IPS-18c (cell line): ENCODE results near the gene DMRTB1.

Experiments
- H3K4me3 ChIP-seq: 2 replicates; pipeline ENCODE4 v1.7.0; 2013; ENCODE audit warnings: low read depth, mild to moderate bottlenecking, low read length, moderate library complexity; ENCODE audit not compliant: insufficient read depth
- H3K9me3 ChIP-seq: one replicate; pipeline ENCODE4 v1.6.1; 2013; ENCODE audit warnings: mild to moderate bottlenecking, low read length, moderate library complexity; ENCODE audit not compliant: control insufficient read depth, insufficient read depth

Gene DMRTB1

GRCh38 chr1:53510215-53510614, 51.0 kb downstream of the DMRTB1 start:
- no peak overlapping the region for H3K4me3 ChIP-seq
- no peaks in the 10 kb centered on the region for H3K9me3 ChIP-seq

DNA sequence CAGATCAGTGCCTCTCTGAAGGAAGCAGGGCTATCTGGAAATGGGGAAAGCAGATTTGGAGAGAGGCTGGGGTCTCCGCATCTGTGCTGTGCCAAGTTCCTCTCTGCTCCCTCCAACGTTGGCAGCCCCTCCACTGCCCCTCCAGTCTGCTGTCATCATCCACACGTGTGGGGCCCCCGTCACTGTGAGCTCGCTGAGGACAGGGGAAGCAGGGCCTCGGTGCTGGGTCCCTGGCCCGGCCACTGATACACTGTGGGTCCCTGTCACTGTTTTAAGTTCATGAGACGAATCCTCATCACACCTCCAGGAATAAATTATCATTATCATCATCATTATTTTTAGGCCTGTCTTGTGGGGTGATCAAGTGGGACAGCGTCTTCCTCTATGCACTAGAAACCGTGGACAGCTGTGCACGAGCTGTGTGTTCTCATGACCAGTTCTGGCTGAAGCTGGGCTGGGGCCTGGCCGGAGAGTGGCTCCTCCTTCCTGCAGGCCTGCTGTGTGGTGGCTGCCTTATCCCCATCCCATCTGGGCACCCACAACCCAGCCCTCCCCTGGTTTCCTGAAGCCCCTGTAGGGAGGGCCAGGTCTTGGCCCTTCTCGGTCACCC, 52.2 kb downstream of the DMRTB1 start:
- no peak overlapping the region for H3K4me3 ChIP-seq
- no peaks in the 10 kb centered on the region for H3K9me3 ChIP-seq

- no peak overlapping the region for H3K4me3 ChIP-seq
- H3K9me3 ChIP-seq = no peaks in the 10 kb centered on the region
These were observed 53.0 kb downstream of the DMRTB1 start for GRCh38 chr1:53511933-53512806.

DNA sequence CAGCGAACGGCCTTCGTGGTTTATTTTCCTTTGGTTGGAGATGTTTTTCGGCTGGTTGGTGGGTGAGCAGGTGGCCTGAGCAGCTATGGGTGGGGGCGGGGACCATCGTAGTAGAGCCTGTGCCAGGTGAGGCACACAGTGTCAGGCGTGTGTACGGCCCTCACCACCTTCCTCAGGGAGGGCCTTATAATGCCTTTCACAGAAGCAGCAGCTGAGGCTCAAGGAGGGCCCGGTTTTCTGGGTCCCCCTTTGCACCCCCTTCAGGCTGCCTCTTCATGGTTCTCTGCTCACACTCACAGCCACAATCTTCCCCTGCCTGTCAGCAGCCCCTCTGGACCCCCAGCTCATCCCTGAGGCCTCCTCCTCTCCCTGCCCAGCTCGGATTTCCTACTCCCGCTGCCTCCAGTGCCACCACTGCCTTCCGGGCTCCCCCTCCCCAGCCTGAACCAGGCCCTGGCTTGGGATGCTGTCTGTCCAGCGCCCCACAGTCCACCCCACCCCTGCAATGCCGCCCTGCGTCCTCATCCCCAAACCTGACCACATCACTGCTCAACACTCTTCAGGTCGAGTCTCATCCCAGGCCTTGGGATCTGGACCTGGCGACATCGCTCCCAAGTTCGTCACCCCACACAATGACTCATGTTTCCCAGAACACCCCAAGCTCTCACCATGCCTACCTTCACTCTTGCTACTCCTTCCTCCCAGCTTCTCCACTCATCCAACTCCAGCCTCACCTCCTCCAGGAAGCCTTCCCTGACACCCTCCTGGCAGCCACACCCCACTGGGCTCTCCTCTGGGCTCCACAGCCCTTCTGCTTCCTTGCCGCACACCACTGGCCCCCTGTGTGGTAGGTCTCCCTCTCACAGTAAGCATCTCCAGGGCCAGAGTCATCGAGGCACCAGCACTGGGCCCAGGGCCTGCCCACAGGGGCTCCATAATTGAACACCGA, 53.9 kb downstream of the DMRTB1 start:
- H3K4me3 ChIP-seq = no peak overlapping the region
- no peaks in the 10 kb centered on the region for H3K9me3 ChIP-seq

DNA sequence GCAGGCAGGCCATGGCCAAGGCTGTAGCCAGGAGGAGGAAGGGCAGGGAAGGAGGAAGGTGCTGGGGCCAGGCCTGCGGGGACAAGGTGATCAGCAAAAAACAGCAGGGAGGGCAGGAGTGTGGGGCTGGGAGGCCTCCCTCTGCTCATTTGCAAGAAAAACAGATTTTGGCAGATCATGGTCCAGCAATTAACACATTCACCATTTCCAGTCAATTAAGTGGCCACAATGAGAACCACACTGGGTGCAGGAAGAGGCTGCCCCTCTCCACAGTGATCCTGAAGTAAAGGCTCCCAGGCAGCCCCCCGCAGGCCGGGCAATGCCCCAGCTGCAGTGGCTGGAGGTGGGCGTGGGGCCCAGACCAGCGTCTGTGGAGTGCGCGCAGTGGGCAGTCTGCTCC, 54.6 kb downstream of the DMRTB1 start:
- no peaks in the 10 kb centered on the region for H3K9me3 ChIP-seq
- H3K4me3 ChIP-seq = no peak overlapping the region

GRCh38 chr1:53514436-53514835, 55.2 kb downstream of the DMRTB1 start:
- Histone ChIP-seq H3K4me3 (no peak overlapping the region), H3K9me3 (no peaks in the 10 kb centered on the region)

DNA sequence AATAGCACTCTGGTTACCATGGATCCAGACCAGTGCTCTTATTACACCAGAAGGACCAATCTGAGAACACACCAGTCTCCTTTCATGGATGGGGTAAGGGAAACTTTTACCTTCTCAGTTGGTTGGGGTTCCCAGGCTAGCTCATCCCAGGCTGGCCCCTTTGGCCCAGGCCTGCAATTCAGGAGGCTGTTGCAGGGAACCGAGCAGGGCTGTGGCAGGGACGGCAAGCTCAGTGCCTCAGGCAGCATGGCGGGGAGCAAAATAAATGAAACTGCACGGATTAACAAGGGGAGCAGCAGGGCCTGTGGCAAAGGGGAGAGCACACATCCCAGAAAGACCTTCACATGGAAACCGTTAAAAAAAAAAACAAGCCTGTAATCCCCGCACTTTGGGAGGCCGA, 57.0 kb downstream of the DMRTB1 start:
- Histone ChIP-seq H3K9me3 (no peaks in the 10 kb centered on the region), H3K4me3 (no peak overlapping the region)
